HG03039 (cell line): ENCODE measurements around the gene RTP5.
"Not testable (repeated sequence)": the region's sequence is repeated elsewhere in the genome, so short reads cannot be mapped to it uniquely, and the experiment has no call there.

Source experiments
- ATAC-seq: cut with Tn5 transposase; IDR thresholded peaks from one replicate; pipeline ENCODE4 v1.9.1; 2021; ENCODE audit warnings: mild to moderate bottlenecking, moderate library complexity; ENCODE audit not compliant: unreplicated experiment

The RTP5 gene

GRCh38 chr2:241913703-241914102, 44.2 kb downstream of the RTP5 start:
- ATAC-seq = no peak

GRCh38 chr2:241914542-241914941, 45.0 kb downstream of the RTP5 start:
- ATAC-seq = no peak

- not testable (repeated sequence) for ATAC-seq
Measured at GRCh38 chr2:241921631-241922030, 52.1 kb downstream of the RTP5 start.

- ATAC-seq = no peak
Measured at GRCh38 chr2:241922411-241922810, 52.9 kb downstream of the RTP5 start.

GRCh38 chr2:241922816-241923601, 53.5 kb downstream of the RTP5 start:
- not testable (repeated sequence) for ATAC-seq
